ENCODE data around the gene NEK2.

- TF ChIP-seq CTCF (conservative IDR thresholded peaks at IDR 0.05; ENCODE audit: low read depth, low read length) (no peak), EZH2 (IDR thresholded peaks at IDR 0.05; ENCODE audit: borderline replicate concordance, low read depth, low read length, poor library complexity, severe bottlenecking) (no peak)
These were observed 59.0 kb downstream of the NEK2 start for GRCh38 chr1:211616231-211616964.
